HL-60 (cell line): ENCODE results near the gene MYBPC2.
"Not testable (repeated sequence)": the region's sequence is repeated elsewhere in the genome, so short reads cannot be mapped to it uniquely, and the experiment has no call there.

Experiments used
- DNase-seq, 2 experiments: peaks; one replicate each; pipeline ENCODE4 v3.0.0-alpha.2; 2010 to 2020; ENCODE audit warnings: low read depth in 1 of 2, low spot score in 1 of 2
- H3K27ac ChIP-seq: fragments of 250-450 bp; sonication (Bioruptor Pico); replicated peaks from 2 replicates; pipeline ENCODE4 v1.5.1; 2020; ENCODE audit warnings: mild to moderate bottlenecking, moderate library complexity
- H3K27me3 ChIP-seq: fragments of 250-450 bp; sonication (Bioruptor Pico); 2 replicates; pipeline ENCODE4 v1.5.1; 2021; ENCODE audit warnings: mild to moderate bottlenecking, moderate library complexity; ENCODE audit not compliant: insufficient read depth, poor library complexity, severe bottlenecking
- H3K4me3 ChIP-seq: replicated peaks from 2 replicates; pipeline ENCODE4 v1.5.1; 2011; ENCODE audit warnings: mild to moderate bottlenecking, control low read depth, low read length; ENCODE audit not compliant: insufficient read depth
- CTCF ChIP-seq: IDR thresholded peaks from one replicate; pipeline ENCODE4 v1.5.1; 2011; ENCODE audit warnings: low read length, control low read depth, inconsistent platforms; ENCODE audit not compliant: insufficient read depth
- GABPA ChIP-seq: IDR thresholded peaks from 2 replicates; pipeline ENCODE4 v1.6.1; 2012; ENCODE audit warnings: low read depth
- POLR2AphosphoS5 ChIP-seq: IDR thresholded peaks from 2 replicates; pipeline ENCODE4 v1.6.1; 2012; ENCODE audit warnings: low read depth
- REST ChIP-seq: IDR thresholded peaks from 2 replicates; pipeline ENCODE4 v1.6.1; 2012; ENCODE audit warnings: low read depth; ENCODE audit not compliant: insufficient replicate concordance
- SPI1 ChIP-seq: IDR thresholded peaks from 2 replicates; pipeline ENCODE4 v1.6.1; 2012; ENCODE audit warnings: low read depth, mild to moderate bottlenecking, borderline replicate concordance

The MYBPC2 gene

GRCh38 chr19:50468818-50469217, 36.1 kb downstream of the MYBPC2 start:
- TF ChIP-seq REST (no peak), SPI1 (no peak), CTCF (no peak), GABPA (no peak), POLR2AphosphoS5 (no peak)

GRCh38 chr19:50473336-50473735, 40.6 kb downstream of the MYBPC2 start:
- DNase-seq, H3K4me3 ChIP-seq, H3K27me3 ChIP-seq, H3K27ac ChIP-seq: not testable (repeated sequence)

More at GRCh38 chr19:50468818-50469217, 36.1 kb downstream of the MYBPC2 start:
- Histone ChIP-seq H3K4me3 (no peak overlapping the region), H3K27ac (no peak overlapping the region), H3K27me3 (no peaks in the 10 kb centered on the region)
- no peak for DNase-seq

GRCh38 chr19:50475101-50475568, 42.4 kb downstream of the MYBPC2 start:
- TF ChIP-seq CTCF: no peak
- TF ChIP-seq SPI1: no peak
- H3K27me3 ChIP-seq: no peaks in the 10 kb centered on the region
- no peak overlapping the region for H3K27ac ChIP-seq
- H3K4me3 ChIP-seq: no peak overlapping the region
- DNase-seq: no peak

- H3K27ac ChIP-seq: no peak overlapping the region
- TF ChIP-seq CTCF (no peak), GABPA (no peak)
- no peak for DNase-seq
- H3K4me3 ChIP-seq: no peak overlapping the region; the same call in 1 of the 2 replicates
- no peaks in the 10 kb centered on the region for H3K27me3 ChIP-seq
Observed at GRCh38 chr19:50475736-50476223, 43.1 kb downstream of the MYBPC2 start.

GRCh38 chr19:50476224-50476906, 43.7 kb downstream of the MYBPC2 start, which contains the start of the genes EMC10 and GARIN5A:
Gene EMC10 (plus strand): TSS chr19:50476507. CDS start chr19:50476545, 38 bp downstream.
Gene GARIN5A (minus strand): TSS chr19:50476848. CDS start chr19:50476388, 460 bp downstream.
- H3K27ac ChIP-seq: peak within 1 kb of the TSS; percentile 67
- peak; percentile 62 to 70 for DNase-seq
- peak within 1 kb of the TSS; percentile 75 for H3K4me3 ChIP-seq
- no peak for TF ChIP-seq CTCF
- TF ChIP-seq POLR2AphosphoS5: peak; percentile 27; the same call in 1 of the 2 replicates
- no peak for TF ChIP-seq REST
- no peaks in the 10 kb centered on the region for H3K27me3 ChIP-seq
